Stimulated activated CD4-positive, alpha-beta T cell treated with anti-CD3 and anti-CD28 coated beads, TNF-alpha, amount 100 ng/mL, for 24 hours (primary cell): Measurements from ENCODE around the gene PDXP.

Experiments used
- DNase-seq, 3 experiments: peaks; one replicate each; pipeline ENCODE4 v3.0.0-alpha.2; 2020; ENCODE audit warnings: low read depth in 3 of 3

PDXP gene

DNA sequence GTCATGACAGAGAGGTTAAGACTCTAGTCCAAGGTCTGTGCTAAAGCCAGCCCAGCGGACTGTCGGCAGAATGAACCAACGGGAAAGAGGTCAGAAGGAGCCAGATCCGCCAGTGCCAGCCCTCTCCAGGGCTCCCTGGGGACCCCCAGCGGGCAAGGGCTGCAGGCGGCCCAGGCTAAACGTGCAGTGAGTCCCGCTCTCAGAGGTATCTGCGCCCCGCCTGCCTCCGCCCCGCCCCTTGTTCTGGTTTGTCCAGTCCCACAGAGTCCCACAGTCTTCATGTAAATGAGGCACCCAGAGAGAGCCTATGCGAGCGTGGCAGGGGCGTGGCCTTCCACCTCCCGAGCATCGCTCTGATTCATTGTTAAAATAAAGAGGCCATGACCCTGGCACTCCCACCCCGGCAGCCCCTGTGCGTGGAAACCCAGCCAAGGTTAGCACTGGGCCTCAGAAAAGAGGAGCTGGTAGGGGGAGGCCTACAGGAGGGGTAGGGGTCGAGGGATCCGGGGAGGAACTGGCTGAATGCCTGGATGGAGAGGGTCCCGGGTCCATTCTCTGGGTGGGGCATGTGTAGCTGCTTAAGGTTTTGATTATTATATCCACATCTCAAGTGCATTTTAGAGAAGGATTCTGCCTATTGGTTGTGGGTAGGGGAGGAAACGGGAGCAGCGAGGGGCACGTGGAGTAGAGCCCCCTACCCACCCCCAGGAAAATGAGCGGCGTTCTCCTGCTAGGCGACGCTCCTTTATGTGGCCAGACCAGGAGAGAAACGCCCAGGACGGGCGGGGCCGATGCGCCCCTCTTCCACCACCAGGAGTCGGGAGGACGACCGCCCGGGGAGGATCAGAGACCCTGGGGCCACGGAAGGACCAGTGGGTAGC, 38.4 kb downstream of the PDXP start, which contains the start of gene TRIOBP:
Gene TRIOBP (plus strand): TSS at position 392 of the 881 bp plus-strand sequence. CDS start 4,318 bp downstream, outside the sequence.
- peak; percentile 72 to 89 (median 74) for DNase-seq

DNA sequence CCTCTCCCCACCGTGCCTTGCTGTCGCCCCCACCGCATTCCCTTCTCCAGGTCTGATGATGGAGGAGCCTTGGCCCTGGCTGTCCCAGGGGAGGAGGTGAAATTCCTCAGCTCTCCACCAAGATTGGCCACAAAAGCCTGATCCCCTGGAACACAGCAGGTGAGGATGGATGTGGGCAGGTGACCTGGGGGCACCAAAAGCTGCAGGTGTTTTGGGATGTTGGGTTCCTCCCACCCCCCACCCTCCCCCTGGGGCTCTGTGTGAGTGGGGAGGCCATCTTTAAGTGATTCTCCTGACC, 39.0 kb downstream of the PDXP start:
- no peak for DNase-seq

DNA sequence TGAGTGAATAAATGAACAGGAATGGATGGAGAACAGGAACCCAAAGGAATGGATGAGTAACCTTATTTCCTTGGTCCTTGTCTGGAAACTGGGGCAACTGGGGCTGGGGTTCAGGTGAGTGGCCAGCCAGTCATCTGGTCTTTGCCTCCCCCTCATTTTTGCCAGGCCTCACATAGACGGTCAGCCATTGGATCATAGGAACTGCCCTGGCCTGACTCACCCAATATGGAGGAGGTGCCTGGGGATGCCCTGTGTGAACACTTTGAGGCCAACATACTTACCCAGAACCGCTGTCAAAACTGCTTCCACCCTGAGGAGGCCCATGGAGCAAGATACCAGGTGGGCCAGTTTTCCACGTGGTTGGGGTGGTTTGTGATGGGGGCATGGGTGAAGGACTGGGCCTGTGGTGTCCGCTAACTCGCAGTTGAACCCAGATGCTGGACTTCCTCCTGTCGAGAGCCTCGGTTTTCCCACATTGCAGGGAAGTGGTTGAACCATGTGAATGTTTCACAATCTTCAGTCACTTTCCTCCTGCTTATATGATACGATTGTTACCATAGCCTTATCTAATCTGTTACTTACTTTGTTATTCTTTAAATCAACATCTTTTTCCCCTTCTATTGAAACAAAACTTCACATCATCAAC, 42.7 kb downstream of the PDXP start:
- DNase-seq: no peak

DNA sequence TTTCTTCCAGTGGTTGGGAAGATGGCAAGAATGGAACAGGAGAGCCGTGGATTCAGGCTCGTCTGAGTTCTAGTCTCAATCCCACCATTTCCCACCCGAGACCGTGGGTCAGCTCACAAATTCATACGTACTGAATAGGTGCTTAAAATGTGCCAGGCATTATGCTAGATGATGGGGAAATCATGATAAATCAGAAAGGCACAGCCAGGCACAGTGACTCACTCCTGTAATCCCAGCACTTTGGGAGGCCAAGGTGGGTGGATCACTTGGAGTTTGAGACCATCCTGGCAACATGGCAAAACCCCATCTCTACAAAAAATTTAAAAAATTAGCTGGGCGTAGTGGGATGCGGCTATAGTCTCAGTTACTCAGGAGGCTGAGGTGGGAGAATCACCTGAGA, 45.4 kb downstream of the PDXP start:
- no peak for DNase-seq

DNA sequence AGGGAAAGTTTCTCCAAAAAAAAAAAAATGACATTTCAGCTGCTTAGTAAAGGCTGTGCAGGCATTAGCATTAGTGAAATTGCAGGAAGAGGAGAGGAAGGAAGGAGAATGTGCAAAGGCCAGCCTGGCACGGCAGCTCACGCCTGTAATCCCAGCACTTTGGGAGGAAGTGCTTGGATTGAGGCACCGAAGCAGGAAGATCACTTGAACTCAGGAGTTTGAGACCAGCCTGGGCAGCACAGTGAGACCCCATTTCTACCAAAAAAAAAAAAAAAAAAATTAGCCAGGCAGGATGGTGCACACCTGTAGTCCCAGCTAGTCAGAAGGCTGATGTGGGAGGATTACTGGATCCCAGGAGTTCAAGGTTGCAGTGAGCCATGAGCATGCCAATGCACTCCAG, 46.1 kb downstream of the PDXP start:
- DNase-seq: no peak

DNA sequence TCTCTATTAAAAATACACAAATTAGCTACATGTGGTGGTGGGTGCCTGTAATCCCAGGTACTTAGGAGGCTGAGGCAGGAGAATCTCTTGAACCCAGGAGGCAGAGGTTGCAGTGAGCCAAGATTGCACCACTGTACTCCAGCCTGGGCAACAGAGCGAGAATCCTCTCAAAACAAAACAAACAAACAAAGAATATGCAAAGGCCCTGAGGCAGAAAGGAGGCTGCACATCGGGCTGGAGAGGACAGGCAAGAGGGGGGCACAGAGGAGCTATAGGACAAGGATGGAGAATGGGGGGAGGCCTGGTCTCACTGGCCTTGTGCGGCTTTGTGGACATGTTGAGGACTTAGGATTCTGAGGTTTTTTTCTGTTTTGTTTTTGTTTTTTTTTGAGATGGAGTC, 46.7 kb downstream of the PDXP start:
- no peak for DNase-seq

DNA sequence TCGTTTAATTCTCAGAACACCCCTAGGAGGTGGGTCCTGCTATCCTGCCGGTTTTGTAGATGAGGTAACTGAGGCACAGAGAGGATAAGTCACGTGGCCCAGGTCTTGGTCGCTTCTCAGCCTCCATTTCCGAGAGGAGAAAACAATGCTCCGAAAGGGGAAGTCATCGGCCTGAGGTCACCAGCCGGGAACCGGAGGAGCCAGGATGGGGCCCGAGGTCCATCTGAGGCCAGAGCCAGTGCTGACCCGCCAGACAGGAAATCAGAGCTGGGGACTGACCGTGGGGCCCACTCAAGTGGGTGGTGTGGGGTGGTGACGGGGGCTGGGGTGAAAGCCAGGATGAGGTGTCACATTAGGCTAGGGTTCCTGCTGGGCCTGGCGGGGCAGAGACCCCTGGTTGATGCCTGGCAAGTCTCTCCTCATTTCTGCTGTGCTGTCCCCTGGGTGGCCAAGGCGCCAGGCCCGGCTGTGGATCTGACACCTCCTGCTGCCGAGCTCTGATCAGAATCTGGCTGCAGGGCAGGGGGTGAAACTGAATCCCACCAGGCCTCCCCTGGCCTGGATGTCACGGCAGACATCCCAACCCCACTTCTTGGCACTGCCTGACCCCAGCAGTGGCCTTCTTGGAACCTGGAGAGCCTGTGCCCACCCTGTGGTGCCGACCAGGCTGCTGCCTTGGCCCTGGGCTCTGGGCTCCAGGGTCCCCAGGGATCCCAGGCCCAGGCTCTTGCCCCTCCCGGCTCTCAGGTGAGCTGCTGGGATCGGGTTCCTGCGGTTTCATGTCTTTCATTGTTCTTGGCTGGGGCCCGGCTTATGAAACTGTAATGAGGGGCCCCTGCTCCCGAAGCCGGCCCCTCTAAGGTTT, 50.3 kb downstream of the PDXP start:
- no peak for DNase-seq

DNA sequence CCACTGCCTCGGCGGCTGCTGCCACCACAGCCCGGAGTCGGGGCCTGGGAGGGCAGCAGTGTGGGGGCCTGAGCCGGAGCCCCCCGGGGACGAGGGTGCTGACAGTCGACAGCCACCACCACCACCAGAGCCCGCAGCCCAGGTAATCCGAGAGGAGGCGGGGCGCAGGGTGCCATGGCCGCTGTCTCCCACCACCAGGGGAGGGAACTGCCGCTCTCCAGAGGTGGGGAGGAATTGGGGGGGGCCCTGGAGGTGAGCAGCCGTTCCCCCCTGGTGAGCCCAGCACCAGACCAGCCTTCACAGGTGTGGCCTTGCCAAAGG, 50.9 kb downstream of the PDXP start:
- no peak for DNase-seq

DNA sequence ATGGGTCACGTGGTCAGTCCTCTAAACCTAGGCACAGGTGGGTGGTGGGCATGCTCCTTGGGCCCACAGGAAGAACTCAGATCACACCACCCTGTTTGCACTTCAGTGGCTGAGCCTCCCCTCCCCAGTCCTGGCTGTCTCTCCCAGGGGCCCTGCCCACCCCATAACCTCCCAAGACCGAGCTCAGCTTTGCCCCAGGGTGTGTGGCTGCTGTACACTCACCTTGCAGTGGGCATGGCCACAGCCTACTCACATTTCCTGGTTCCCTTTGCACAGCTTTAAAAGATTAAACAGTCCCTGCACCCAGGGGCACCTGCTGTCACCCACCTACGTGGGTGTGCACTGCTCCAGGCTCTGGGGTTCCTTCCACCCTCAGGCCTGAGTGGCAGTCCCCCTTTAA, 52.2 kb downstream of the PDXP start:
- no peak for DNase-seq

DNA sequence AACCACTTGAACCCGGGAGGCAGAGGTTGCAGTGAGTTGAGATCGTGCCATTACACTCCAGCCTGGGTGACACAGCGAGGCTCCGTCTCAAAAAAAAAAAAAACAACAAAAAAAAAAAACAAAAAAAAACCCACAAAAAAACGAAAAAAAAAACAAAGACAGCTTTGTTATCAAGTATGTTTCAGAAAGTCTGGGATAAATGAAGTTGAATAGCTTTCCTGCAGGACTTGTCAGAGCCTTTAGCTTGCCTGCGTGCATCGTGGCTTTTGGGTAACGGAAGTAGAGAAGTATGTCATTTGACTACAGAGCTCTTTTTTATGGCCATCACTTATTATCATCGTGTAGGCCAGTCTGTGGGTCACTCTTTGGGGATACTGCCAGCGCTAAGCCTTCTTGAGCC, 53.0 kb downstream of the PDXP start:
- no peak for DNase-seq

DNA sequence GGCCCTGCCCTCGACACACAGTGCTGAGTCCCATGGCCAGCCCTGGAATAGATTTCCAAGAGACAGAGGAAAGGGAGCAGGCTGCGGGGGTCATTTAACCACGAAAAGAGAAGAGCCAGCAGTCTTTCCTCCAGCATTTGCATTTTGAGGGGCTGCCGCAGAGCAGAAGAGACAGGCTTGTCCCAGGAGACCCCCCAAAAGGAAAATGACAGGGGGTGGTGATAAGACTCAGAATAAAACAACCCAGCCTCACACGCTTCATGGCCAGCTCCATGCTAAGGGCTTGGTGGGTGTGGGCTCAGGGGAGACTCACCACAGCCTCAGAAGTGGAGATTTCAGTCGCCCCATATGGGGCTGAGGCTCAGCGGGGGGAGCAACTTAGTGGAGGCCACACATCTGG, 55.2 kb downstream of the PDXP start:
- no peak for DNase-seq

DNA sequence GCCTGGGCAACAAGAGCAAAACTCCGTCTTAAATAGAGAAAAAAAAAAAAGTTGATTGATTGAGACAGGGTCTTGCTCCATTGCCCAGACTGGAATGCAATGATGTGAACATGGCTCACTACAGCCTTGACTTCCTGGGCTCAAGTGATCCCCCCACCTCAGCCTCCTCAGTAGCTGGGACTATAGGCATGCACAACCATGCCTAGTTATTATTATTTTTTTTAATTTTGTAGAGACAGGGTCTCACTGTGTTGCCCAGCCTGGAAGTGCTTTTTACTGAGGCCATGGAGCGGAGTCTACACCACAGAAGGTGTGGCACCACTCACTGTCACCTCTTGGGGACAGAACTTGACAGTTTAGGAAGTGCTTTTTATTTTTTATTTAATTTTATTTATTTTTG, 56.1 kb downstream of the PDXP start:
- DNase-seq: no peak

DNA sequence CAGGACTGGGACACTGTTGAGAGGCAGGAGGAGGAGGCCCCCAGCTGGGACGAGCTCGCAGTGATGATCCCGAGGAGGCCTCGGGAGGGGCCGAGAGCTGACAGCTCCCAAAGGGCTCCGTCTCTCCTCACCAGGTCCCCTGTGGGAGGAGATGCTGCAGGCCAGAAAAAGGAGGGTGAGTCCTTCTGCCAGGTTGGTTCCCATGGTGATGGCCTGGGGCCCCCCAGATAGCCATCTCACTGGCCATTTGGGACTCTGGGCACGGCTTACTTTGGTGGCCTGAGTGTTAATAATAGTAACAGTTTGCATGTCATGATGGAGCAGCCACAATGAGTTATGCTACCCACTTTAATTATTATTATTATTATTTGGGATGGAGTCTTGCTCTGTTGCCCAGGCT, 57.2 kb downstream of the PDXP start:
- DNase-seq: no peak
